ENCODE measurements around the gene RCAN1. TPM values are rescaled to one million over a fixed set of nuclear protein-coding genes. Genes with fewer than 3 reads are reported as not detected.

The RCAN1 gene
- total and polyA plus RNA-seq, 2 experiments from 2014 or later: 79.4 to 113 TPM

DNA sequence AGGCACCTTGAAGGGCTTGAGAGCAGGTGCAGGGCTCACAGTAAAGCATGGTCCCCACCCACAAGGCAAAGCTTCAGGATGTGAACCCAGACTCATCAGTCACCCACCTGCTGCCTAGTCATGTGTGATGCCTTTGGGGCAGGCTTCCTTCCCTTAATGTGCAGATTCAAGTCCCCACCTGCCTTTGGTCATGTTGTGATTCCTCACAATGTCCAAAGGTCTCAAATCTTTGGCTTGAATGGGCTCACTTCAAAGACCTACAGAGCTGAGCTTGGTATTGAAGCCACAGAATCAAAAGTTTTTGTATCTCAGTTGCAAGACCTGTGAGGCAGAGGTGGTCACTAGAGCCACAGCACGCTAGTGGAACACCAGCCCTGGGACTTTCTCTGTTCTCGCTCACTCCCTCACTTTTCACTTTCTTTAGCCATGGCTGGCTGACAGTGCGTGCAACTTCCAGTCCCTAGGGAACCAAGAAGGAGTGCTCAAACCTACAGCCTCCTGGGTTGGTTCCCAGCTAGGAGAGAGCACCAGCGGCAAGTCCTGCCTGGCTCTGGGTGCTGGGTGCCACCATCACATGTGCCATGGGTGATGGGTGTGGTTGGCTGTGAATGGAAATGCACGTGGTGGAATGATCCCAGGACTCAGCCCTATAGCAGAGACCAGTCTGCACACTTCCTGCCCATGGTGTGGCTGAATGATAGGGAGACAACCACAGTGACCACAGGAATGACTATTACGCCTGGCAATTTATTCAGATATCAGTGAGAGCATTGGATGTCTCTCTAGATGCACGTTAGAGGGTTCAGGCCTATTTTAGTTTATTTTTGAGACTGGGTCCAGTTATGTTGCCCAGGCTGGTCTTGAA, 27.5 kb upstream of the RCAN1 start:
- no peak overlapping the region for H3K4me3 ChIP-seq
- TF ChIP-seq, protein P1, sequence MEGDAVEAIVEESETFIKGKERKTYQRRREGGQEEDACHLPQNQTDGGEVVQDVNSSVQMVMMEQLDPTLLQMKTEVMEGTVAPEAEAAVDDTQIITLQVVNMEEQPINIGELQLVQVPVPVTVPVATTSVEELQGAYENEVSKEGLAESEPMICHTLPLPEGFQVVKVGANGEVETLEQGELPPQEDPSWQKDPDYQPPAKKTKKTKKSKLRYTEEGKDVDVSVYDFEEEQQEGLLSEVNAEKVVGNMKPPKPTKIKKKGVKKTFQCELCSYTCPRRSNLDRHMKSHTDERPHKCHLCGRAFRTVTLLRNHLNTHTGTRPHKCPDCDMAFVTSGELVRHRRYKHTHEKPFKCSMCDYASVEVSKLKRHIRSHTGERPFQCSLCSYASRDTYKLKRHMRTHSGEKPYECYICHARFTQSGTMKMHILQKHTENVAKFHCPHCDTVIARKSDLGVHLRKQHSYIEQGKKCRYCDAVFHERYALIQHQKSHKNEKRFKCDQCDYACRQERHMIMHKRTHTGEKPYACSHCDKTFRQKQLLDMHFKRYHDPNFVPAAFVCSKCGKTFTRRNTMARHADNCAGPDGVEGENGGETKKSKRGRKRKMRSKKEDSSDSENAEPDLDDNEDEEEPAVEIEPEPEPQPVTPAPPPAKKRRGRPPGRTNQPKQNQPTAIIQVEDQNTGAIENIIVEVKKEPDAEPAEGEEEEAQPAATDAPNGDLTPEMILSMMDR (IDR thresholded peaks at IDR 0.05; ENCODE audit: poor library complexity): no peak
- TF ChIP-seq EZH2 (IDR thresholded peaks at IDR 0.05; ENCODE audit: borderline replicate concordance) (no peak), EZH2phosphoT487 (IDR thresholded peaks at IDR 0.05; ENCODE audit: low read depth, severe bottlenecking, unreplicated experiment) (no peak)
- no peaks in the 10 kb centered on the region for H3K79me2 ChIP-seq
- no peaks in the 10 kb centered on the region for H4K20me1 ChIP-seq (ENCODE audit: insufficient read depth, poor library complexity, severe bottlenecking)
- 91% methylated on average over 7 of the region's 7 CpGs for WGBS (ENCODE audit: low lambda C conversion rate, missing lambda C conversion rate)
- no peaks in the 10 kb centered on the region for H3K36me3 ChIP-seq (replicated peaks; ENCODE audit: insufficient read depth, low read depth)
- no peaks in the 10 kb centered on the region for H3K27me3 ChIP-seq
- H3K27ac ChIP-seq: no peak overlapping the region
- no peak for DNase-seq (ENCODE audit: low spot score)
- H3K9me3 ChIP-seq (ENCODE audit: low read depth): no peaks in the 10 kb centered on the region
- H3K4me2 ChIP-seq: no peak overlapping the region
- no peaks in the 10 kb centered on the region for H3K4me1 ChIP-seq (ENCODE audit: insufficient read depth)
- no peaks in the 10 kb centered on the region for H3K9me2 ChIP-seq (replicated peaks; ENCODE audit: insufficient read depth)
- no peak overlapping the region for H2AFZ ChIP-seq

DNA sequence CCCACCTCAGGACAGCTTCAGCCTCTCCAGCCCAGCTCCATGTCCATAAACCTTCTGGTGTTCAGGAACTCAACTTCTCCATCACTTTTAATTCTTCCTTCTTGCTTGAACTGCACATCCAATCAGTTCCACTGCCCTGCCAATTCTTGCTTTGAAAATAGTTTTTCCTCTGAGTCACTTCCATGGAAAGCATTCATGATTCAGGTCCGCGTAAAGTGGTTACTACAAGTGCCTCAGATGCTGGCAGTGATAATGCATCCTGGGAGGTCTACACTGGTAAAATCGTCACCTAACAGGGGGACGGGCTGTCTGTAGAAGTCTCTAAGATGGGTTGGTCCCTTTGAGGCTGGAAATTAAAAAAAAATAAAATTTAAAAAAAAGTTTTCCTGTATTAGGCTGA, 25.9 kb upstream of the RCAN1 start:
- Histone ChIP-seq H3K27me3 (no peaks in the 10 kb centered on the region), H3K9me3 (ENCODE audit: low read depth) (no peaks in the 10 kb centered on the region), H3K4me2 (no peak overlapping the region), H3K79me2 (no peaks in the 10 kb centered on the region), H4K20me1 (ENCODE audit: insufficient read depth, poor library complexity, severe bottlenecking) (no peaks in the 10 kb centered on the region), H3K4me1 (ENCODE audit: insufficient read depth) (no peaks in the 10 kb centered on the region), H3K4me3 (no peak overlapping the region), H3K36me3 (replicated peaks; ENCODE audit: insufficient read depth, low read depth) (no peaks in the 10 kb centered on the region), H3K9me2 (replicated peaks; ENCODE audit: insufficient read depth) (no peaks in the 10 kb centered on the region), H3K27ac (no peak overlapping the region), H2AFZ (no peak overlapping the region)
- TF ChIP-seq EZH2 (IDR thresholded peaks at IDR 0.05; ENCODE audit: borderline replicate concordance): no peak
- no peak for DNase-seq (ENCODE audit: low spot score)
- WGBS (ENCODE audit: low lambda C conversion rate, missing lambda C conversion rate): 84% methylated on average over 4 of the region's 4 CpGs

DNA sequence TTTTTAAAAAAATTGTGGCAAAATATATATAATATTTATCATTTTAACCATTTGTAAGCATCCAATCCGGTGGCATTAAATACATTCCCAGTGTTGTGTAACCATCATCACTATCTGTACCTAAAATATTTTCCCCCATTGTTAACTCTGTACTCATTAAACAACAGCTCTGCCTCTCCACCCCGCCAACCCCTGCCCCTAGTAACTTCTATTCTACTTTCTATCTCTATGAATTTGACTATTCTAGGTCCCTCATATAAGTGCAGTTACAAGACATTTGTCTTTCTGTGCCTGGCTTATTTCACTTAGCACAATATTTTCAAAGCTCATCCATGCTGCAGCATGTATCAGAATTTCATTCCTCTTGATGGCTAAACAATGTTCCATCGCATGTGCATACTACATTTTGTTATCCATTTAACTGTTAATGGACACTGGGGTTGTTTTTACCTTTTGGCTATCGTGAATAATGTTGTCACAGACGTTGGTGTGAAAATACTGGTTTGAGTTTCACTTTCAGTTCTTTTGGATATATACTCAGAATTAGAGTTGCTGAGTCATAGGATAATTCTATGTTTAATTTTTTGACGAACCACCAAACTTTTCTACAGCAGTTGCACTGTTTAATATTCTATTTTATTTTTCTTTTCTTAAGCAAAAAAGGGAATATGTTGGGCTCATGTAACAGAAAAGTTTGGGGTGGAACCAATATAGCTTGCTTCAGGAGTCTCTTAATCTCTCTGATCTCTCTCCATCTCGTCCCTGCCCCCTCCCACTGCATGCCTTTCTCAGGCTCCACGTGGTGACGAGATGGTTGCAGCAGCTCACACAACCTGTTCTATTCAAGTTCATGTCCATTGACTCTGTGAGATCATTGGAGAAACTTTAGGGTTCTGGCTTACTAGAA, 25.2 kb upstream of the RCAN1 start:
- Histone ChIP-seq H3K27ac (no peak overlapping the region), H4K20me1 (ENCODE audit: insufficient read depth, poor library complexity, severe bottlenecking) (no peaks in the 10 kb centered on the region), H2AFZ (no peak overlapping the region), H3K4me2 (no peak overlapping the region), H3K4me3 (no peak overlapping the region), H3K79me2 (no peaks in the 10 kb centered on the region), H3K4me1 (ENCODE audit: insufficient read depth) (no peaks in the 10 kb centered on the region), H3K9me3 (ENCODE audit: low read depth) (no peaks in the 10 kb centered on the region), H3K27me3 (no peaks in the 10 kb centered on the region), H3K9me2 (replicated peaks; ENCODE audit: insufficient read depth) (no peaks in the 10 kb centered on the region), H3K36me3 (replicated peaks; ENCODE audit: insufficient read depth, low read depth) (no peaks in the 10 kb centered on the region)
- WGBS (ENCODE audit: low lambda C conversion rate, missing lambda C conversion rate): 63% methylated on average over 9 of the region's 9 CpGs
- TF ChIP-seq EZH2phosphoT487 (IDR thresholded peaks at IDR 0.05; ENCODE audit: low read depth, severe bottlenecking, unreplicated experiment) (no peak), EZH2 (IDR thresholded peaks at IDR 0.05; ENCODE audit: borderline replicate concordance) (no peak)
- TF ChIP-seq, protein P1 (IDR thresholded peaks at IDR 0.05; ENCODE audit: poor library complexity): no peak
- DNase-seq (ENCODE audit: low spot score): no peak

DNA sequence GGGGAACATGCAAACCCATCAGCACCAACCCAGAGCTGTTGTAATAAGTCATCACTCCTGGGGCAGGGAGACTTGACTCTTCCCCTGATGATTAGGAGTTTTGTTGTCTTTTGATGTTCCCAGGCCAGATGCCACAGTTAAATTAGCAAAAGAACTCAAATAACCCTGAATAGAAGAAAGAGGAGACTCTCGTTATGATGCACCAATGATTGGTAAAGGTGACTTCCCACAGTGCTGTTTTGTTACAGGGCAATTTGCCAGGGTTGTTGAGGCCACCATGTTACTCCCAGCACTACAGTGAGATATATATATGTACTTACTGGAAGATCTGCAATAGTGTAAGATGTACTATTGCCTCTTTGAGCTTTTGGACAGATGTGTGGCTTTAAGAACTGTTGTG, 24.3 kb upstream of the RCAN1 start:
- no peak overlapping the region for H3K4me2 ChIP-seq
- H3K79me2 ChIP-seq: no peaks in the 10 kb centered on the region
- H3K27ac ChIP-seq: no peak overlapping the region
- no peak for DNase-seq (ENCODE audit: low spot score)
- H2AFZ ChIP-seq: no peak overlapping the region
- no peaks in the 10 kb centered on the region for H3K36me3 ChIP-seq (replicated peaks; ENCODE audit: insufficient read depth, low read depth)
- H3K4me3 ChIP-seq: no peak overlapping the region
- 90% methylated on average over 1 of the region's 1 CpG for WGBS (ENCODE audit: low lambda C conversion rate, missing lambda C conversion rate)
- H3K27me3 ChIP-seq: no peaks in the 10 kb centered on the region
- no peaks in the 10 kb centered on the region for H3K4me1 ChIP-seq (ENCODE audit: insufficient read depth)
- H4K20me1 ChIP-seq (ENCODE audit: insufficient read depth, poor library complexity, severe bottlenecking): no peaks in the 10 kb centered on the region
- TF ChIP-seq EZH2phosphoT487 (IDR thresholded peaks at IDR 0.05; ENCODE audit: low read depth, severe bottlenecking, unreplicated experiment) (no peak), EZH2 (IDR thresholded peaks at IDR 0.05; ENCODE audit: borderline replicate concordance) (no peak)
- TF ChIP-seq, protein P1 (IDR thresholded peaks at IDR 0.05; ENCODE audit: poor library complexity): no peak
- no peaks in the 10 kb centered on the region for H3K9me3 ChIP-seq (ENCODE audit: low read depth)
- H3K9me2 ChIP-seq (replicated peaks; ENCODE audit: insufficient read depth): no peaks in the 10 kb centered on the region
